ENCODE measurements around the gene CENPV. TPM values are rescaled to one million over a fixed set of nuclear protein-coding genes. Genes with fewer than 3 reads are reported as not detected.
A peak's percentile ranks its signal among the peaks of the same experiment; 100 is the strongest.

CENPV gene
- total and polyA plus RNA-seq, 2 of the 13 experiments (the other 11 are each of a cell fraction or from before 2014, with no cell fraction given), result 193 to 292 TPM

DNA sequence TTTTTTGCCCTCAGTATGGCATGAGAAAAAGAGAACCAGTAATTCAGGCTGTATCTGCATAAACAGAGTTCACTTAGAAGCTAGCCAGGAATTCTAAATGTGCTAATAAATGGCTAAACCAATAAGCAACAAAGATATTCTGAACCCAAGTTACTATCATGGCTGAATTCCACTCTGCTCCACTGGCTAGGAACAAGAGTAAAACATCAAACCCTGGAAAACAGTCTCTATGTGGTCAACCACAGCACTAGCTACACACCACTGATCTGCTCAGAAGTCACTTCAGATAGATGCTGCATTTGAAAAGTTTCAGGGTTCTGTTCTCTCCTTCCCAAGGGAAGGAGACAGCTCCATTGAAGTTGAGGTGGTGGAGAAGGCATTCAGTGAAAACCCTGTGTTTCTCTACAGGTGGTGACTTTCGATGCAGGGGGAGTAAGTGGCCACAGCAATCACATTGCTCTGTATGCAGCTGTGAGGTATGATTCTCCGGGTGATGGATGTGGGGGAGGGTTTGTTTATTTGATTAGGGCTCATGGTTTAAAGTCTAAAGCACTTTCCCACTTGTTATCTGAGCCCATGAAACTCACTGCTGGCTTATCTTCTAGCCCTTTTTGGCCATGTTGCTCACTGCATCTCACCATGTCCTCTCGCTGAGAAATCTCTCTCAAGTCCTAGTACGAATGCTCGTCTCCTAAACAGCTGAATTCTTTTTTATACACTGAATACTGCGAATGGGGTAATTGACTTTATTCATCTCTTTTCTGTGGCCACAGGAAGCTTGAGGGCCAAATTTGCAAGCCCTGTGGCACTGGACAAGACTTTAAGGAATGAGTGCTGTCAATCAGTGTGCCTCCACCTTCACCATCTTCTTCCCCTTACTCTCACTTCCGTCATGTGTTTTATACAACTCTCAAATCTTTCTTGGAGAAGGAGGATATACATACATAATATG lies 39.9 kb downstream of the CENPV start (continued):
- peak; percentile 71; the same call in 1 of the 2 replicates for TF ChIP-seq ZNF430 (CRISPR knock-in tag; IDR thresholded peaks at IDR 0.05)
- TF ChIP-seq RARG (CRISPR knock-in tag; IDR thresholded peaks at IDR 0.05; ENCODE audit: low read depth), result no peak
- TF ChIP-seq ZNF792 (CRISPR knock-in tag; IDR thresholded peaks at IDR 0.05), result peak; percentile 47; the same call in 1 of the 2 replicates
- TF ChIP-seq PPARG (CRISPR knock-in tag; conservative IDR thresholded peaks at IDR 0.05), result 0 out of 2 replicates have a peak, but pooled peaks have one; percentile 59
- peak; percentile 78 for TF ChIP-seq FOXA3 (CRISPR knock-in tag; IDR thresholded peaks at IDR 0.05)
- TF ChIP-seq, protein P1, sequence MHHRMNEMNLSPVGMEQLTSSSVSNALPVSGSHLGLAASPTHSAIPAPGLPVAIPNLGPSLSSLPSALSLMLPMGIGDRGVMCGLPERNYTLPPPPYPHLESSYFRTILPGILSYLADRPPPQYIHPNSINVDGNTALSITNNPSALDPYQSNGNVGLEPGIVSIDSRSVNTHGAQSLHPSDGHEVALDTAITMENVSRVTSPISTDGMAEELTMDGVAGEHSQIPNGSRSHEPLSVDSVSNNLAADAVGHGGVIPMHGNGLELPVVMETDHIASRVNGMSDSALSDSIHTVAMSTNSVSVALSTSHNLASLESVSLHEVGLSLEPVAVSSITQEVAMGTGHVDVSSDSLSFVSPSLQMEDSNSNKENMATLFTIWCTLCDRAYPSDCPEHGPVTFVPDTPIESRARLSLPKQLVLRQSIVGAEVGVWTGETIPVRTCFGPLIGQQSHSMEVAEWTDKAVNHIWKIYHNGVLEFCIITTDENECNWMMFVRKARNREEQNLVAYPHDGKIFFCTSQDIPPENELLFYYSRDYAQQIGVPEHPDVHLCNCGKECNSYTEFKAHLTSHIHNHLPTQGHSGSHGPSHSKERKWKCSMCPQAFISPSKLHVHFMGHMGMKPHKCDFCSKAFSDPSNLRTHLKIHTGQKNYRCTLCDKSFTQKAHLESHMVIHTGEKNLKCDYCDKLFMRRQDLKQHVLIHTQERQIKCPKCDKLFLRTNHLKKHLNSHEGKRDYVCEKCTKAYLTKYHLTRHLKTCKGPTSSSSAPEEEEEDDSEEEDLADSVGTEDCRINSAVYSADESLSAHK (CRISPR knock-in tag; IDR thresholded peaks at IDR 0.05; ENCODE audit: borderline replicate concordance), result no peak
- no peak for TF ChIP-seq NFATC3 (CRISPR knock-in tag; IDR thresholded peaks at IDR 0.05)
- no peak for TF ChIP-seq RFX1 (IDR thresholded peaks at IDR 0.05)
- no peak for TF ChIP-seq ZFYVE20 (CRISPR knock-in tag; IDR thresholded peaks at IDR 0.05; ENCODE audit: borderline replicate concordance, low read depth)
- TF ChIP-seq, protein P2, sequence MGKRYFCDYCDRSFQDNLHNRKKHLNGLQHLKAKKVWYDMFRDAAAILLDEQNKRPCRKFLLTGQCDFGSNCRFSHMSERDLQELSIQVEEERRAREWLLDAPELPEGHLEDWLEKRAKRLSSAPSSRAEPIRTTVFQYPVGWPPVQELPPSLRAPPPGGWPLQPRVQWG (CRISPR knock-in tag; IDR thresholded peaks at IDR 0.05; ENCODE audit: borderline replicate concordance, low read depth), result no peak
- TF ChIP-seq KDM2A (CRISPR knock-in tag; IDR thresholded peaks at IDR 0.05; ENCODE audit: borderline replicate concordance, low read depth), result no peak
- TF ChIP-seq, protein P3, sequence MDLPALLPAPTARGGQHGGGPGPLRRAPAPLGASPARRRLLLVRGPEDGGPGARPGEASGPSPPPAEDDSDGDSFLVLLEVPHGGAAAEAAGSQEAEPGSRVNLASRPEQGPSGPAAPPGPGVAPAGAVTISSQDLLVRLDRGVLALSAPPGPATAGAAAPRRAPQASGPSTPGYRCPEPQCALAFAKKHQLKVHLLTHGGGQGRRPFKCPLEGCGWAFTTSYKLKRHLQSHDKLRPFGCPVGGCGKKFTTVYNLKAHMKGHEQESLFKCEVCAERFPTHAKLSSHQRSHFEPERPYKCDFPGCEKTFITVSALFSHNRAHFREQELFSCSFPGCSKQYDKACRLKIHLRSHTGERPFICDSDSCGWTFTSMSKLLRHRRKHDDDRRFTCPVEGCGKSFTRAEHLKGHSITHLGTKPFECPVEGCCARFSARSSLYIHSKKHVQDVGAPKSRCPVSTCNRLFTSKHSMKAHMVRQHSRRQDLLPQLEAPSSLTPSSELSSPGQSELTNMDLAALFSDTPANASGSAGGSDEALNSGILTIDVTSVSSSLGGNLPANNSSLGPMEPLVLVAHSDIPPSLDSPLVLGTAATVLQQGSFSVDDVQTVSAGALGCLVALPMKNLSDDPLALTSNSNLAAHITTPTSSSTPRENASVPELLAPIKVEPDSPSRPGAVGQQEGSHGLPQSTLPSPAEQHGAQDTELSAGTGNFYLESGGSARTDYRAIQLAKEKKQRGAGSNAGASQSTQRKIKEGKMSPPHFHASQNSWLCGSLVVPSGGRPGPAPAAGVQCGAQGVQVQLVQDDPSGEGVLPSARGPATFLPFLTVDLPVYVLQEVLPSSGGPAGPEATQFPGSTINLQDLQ (CRISPR knock-in tag; IDR thresholded peaks at IDR 0.05), result no peak
- TF ChIP-seq, protein P4, sequence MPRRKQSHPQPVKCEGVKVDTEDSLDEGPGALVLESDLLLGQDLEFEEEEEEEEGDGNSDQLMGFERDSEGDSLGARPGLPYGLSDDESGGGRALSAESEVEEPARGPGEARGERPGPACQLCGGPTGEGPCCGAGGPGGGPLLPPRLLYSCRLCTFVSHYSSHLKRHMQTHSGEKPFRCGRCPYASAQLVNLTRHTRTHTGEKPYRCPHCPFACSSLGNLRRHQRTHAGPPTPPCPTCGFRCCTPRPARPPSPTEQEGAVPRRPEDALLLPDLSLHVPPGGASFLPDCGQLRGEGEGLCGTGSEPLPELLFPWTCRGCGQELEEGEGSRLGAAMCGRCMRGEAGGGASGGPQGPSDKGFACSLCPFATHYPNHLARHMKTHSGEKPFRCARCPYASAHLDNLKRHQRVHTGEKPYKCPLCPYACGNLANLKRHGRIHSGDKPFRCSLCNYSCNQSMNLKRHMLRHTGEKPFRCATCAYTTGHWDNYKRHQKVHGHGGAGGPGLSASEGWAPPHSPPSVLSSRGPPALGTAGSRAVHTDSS (CRISPR knock-in tag; conservative IDR thresholded peaks at IDR 0.05), result no peak
- TF ChIP-seq, protein P5, sequence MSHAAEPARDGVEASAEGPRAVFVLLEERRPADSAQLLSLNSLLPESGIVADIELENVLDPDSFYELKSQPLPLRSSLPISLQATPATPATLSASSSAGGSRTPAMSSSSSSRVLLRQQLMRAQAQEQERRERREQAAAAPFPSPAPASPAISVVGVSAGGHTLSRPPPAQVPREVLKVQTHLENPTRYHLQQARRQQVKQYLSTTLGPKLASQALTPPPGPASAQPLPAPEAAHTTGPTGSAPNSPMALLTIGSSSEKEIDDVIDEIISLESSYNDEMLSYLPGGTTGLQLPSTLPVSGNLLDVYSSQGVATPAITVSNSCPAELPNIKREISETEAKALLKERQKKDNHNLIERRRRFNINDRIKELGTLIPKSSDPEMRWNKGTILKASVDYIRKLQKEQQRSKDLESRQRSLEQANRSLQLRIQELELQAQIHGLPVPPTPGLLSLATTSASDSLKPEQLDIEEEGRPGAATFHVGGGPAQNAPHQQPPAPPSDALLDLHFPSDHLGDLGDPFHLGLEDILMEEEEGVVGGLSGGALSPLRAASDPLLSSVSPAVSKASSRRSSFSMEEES (CRISPR knock-in tag; IDR thresholded peaks at IDR 0.05), result no peak; the same call in 1 of the 2 replicates
- TF ChIP-seq ZSCAN31 (CRISPR knock-in tag; IDR thresholded peaks at IDR 0.05; ENCODE audit: low read depth), result 0 out of 2 replicates have a peak, but pooled peaks have one; percentile 38
- TF ChIP-seq ZNF766 (CRISPR knock-in tag; IDR thresholded peaks at IDR 0.05; ENCODE audit: borderline replicate concordance), result 0 out of 2 replicates have a peak, but pooled peaks have one; percentile 42
- peak; percentile 75; the same call in 1 of the 2 replicates for TF ChIP-seq TBX2 (CRISPR knock-in tag; IDR thresholded peaks at IDR 0.05; ENCODE audit: borderline replicate concordance)
- TF ChIP-seq, protein P6, sequence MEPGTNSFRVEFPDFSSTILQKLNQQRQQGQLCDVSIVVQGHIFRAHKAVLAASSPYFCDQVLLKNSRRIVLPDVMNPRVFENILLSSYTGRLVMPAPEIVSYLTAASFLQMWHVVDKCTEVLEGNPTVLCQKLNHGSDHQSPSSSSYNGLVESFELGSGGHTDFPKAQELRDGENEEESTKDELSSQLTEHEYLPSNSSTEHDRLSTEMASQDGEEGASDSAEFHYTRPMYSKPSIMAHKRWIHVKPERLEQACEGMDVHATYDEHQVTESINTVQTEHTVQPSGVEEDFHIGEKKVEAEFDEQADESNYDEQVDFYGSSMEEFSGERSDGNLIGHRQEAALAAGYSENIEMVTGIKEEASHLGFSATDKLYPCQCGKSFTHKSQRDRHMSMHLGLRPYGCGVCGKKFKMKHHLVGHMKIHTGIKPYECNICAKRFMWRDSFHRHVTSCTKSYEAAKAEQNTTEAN (CRISPR knock-in tag; conservative IDR thresholded peaks at IDR 0.05), result 0 out of 2 replicates have a peak, but pooled peaks have one; percentile 20

Data from HepG2 (cell line).